Adrenal gland (tissue), 5 donors: ENCODE measurements around the gene NEU4.

Source experiments
- POLR2A ChIP-seq, 2 donors: fragments of 450-650 bp; IDR thresholded peaks; one replicate each; pipeline ENCODE4 v1.6.1; 2017; ENCODE audit warnings: antibody characterized with exemption in 2 of 2, mild to moderate bottlenecking in 2 of 2, moderate library complexity in 1 of 2
- TF ChIP-seq, protein P1 (sequence below), 6 experiments: fragments of 450-650 bp in 4 of 6; fragments of 200-600 bp in 2 of 6; sonication (generic) in 1 of 6; IDR thresholded peaks; 1 replicate in 5 of 6; 2 replicates in 1 of 6; pipeline versions ENCODE4 v1.5.1 to v1.8.0; 2016 to 2021; ENCODE audit warnings: antibody characterized with exemption in 6 of 6, mild to moderate bottlenecking in 2 of 6, moderate library complexity in 1 of 6
- donor health status: DM: no; HTN: no; CAD: no.

DNA sequence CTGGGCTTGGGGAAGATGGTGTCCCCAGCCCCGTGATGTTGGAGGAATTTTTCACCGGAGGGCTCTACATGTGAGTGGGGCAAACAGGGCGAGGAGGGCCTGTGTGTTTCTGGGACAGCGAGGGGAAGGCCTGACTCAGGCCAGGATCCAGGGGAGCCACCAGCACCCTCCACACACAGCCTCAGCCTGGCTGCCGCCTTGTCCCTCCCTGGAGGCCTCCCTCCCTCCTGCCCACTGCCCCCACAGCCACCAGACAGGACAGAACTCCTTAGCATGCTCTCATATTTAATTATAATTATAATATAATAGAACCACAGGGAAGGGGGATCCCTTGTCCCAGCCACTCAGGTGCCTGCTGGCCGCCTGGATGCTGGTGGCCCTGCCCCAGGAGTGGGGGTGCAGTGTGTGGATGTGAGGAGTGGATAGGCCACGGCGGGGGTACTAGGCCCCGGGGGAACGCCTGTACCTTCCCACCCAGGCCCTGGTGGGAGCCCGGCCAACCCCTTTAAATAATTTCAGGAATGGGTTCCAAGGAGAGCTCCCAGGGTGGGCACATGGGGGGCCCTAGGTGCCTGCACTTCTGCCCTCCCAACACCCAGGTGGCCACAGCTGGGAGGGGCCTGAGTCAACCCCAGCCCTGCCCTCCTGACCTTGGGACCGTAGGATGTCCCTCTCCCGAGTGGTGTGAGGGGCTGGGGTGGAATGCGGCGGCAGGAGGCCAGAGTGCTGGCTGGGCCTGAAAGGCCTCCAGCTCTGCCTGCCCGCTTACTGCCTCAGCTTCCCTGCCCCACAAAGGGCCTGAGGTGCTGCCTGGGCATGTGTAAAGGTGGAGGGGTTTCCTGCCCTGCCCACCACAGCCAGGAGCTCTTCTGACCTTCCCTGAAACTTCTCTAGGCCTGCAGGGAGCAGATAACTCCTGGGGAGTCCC, 40.9 kb downstream of the NEU4 start:
- TF ChIP-seq, protein P1, sequence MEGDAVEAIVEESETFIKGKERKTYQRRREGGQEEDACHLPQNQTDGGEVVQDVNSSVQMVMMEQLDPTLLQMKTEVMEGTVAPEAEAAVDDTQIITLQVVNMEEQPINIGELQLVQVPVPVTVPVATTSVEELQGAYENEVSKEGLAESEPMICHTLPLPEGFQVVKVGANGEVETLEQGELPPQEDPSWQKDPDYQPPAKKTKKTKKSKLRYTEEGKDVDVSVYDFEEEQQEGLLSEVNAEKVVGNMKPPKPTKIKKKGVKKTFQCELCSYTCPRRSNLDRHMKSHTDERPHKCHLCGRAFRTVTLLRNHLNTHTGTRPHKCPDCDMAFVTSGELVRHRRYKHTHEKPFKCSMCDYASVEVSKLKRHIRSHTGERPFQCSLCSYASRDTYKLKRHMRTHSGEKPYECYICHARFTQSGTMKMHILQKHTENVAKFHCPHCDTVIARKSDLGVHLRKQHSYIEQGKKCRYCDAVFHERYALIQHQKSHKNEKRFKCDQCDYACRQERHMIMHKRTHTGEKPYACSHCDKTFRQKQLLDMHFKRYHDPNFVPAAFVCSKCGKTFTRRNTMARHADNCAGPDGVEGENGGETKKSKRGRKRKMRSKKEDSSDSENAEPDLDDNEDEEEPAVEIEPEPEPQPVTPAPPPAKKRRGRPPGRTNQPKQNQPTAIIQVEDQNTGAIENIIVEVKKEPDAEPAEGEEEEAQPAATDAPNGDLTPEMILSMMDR (IDR thresholded peaks at IDR 0.05), result no peak
- no peak for TF ChIP-seq POLR2A (IDR thresholded peaks at IDR 0.05)
